ENCODE data around the gene TBXT.
"Not testable (repeated sequence)": the region's sequence is repeated elsewhere in the genome, so short reads cannot be mapped to it uniquely, and the experiment has no call there.

Gene TBXT

GRCh38 chr6:166197361-166197760 is 29.7 kb upstream of the TBXT start:
- WGBS (ENCODE audit: insufficient coverage, insufficient read length): no CpG with 5 or more reads among the region's 5 CpGs
- Histone ChIP-seq H3K36me3 (ENCODE audit: control insufficient read depth, insufficient read depth, low read length) (no peaks in the 10 kb centered on the region), H3K9me3 (ENCODE audit: control insufficient read depth, insufficient read depth, low read length) (no peaks in the 10 kb centered on the region), H3K27me3 (ENCODE audit: control insufficient read depth, insufficient read depth, low read length) (peaks cover 5% of the 10 kb centered on the region; the same call in 1 of the 2 replicates), H3K4me3 (ENCODE audit: low read length) (no peak overlapping the region), H3K27ac (ENCODE audit: low read length) (no peak overlapping the region), H3K4me1 (ENCODE audit: control insufficient read depth, insufficient read depth, low read length) (peaks cover 3% of the 10 kb centered on the region; the same call in 1 of the 2 replicates)
- DNase-seq (ENCODE audit: low read depth, low spot score): no peak

- H3K9me3 ChIP-seq (ENCODE audit: control insufficient read depth, insufficient read depth, low read length): no peaks in the 10 kb centered on the region
- no peak for DNase-seq (ENCODE audit: low read depth, low spot score)
- no peak overlapping the region for H3K27ac ChIP-seq (ENCODE audit: low read length)
- H3K4me1 ChIP-seq (ENCODE audit: control insufficient read depth, insufficient read depth, low read length): peaks cover 3% of the 10 kb centered on the region
- no peak overlapping the region for H3K4me3 ChIP-seq (ENCODE audit: low read length)
- no CpG with 5 or more reads among the region's 10 CpGs for WGBS (ENCODE audit: insufficient coverage, insufficient read length)
- H3K27me3 ChIP-seq (ENCODE audit: control insufficient read depth, insufficient read depth, low read length): peaks cover 5% of the 10 kb centered on the region; the same call in 1 of the 2 replicates
- no peaks in the 10 kb centered on the region for H3K36me3 ChIP-seq (ENCODE audit: control insufficient read depth, insufficient read depth, low read length)
Observed at GRCh38 chr6:166195860-166196238, 28.2 kb upstream of the TBXT start.

GRCh38 chr6:166194914-166195859 is 27.5 kb upstream of the TBXT start:
- no peak overlapping the region for H3K4me3 ChIP-seq (ENCODE audit: low read length)
- no CpG with 5 or more reads among the region's 13 CpGs for WGBS (ENCODE audit: insufficient coverage, insufficient read length)

GRCh38 chr6:166192557-166192956 is 24.9 kb upstream of the TBXT start:
- Histone ChIP-seq H3K27ac (ENCODE audit: low read length) (no peak overlapping the region), H3K27me3 (ENCODE audit: control insufficient read depth, insufficient read depth, low read length) (peaks cover 5% of the 10 kb centered on the region; the same call in 1 of the 2 replicates), H3K4me3 (ENCODE audit: low read length) (no peak overlapping the region), H3K36me3 (ENCODE audit: control insufficient read depth, insufficient read depth, low read length) (no peaks in the 10 kb centered on the region), H3K9me3 (ENCODE audit: control insufficient read depth, insufficient read depth, low read length) (no peaks in the 10 kb centered on the region), H3K4me1 (ENCODE audit: control insufficient read depth, insufficient read depth, low read length) (peaks cover 3% of the 10 kb centered on the region)
- no CpG with 5 or more reads among the region's 5 CpGs for WGBS (ENCODE audit: insufficient coverage, insufficient read length)
- DNase-seq (ENCODE audit: low read depth, low spot score): no peak

More at GRCh38 chr6:166194914-166195859, 27.5 kb upstream of the TBXT start:
- no peak overlapping the region for H3K27ac ChIP-seq (ENCODE audit: low read length)
- peaks cover 3% of the 10 kb centered on the region for H3K4me1 ChIP-seq (ENCODE audit: control insufficient read depth, insufficient read depth, low read length)
- peaks cover 5% of the 10 kb centered on the region; the same call in 1 of the 2 replicates for H3K27me3 ChIP-seq (ENCODE audit: control insufficient read depth, insufficient read depth, low read length)
- no peaks in the 10 kb centered on the region for H3K9me3 ChIP-seq (ENCODE audit: control insufficient read depth, insufficient read depth, low read length)
- H3K36me3 ChIP-seq (ENCODE audit: control insufficient read depth, insufficient read depth, low read length): no peaks in the 10 kb centered on the region
- DNase-seq (ENCODE audit: low read depth, low spot score): no peak

DNA sequence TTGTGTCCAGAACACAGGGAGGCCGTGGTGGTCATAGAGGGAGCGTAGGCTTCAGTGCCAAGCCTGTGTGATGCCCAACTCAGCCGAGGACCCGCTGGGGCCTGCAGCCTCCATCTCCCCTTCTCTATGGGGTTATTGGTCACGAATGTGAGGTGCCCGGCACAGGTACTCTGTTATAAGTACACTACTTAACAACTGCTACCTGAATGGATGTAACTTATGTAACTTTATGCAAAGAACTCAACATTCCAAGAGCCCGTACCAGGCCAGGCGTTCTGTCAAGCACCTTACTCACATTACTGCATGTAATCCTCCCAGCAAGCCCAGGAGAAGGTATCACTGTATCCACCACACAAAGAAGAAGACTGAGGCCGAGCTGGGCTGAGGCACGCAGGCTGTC is 24.5 kb upstream of the TBXT start:
- Histone ChIP-seq H3K36me3 (ENCODE audit: control insufficient read depth, insufficient read depth, low read length) (no peaks in the 10 kb centered on the region), H3K27ac (ENCODE audit: low read length) (no peak overlapping the region), H3K27me3 (ENCODE audit: control insufficient read depth, insufficient read depth, low read length) (peaks cover 5% of the 10 kb centered on the region; the same call in 1 of the 2 replicates), H3K9me3 (ENCODE audit: control insufficient read depth, insufficient read depth, low read length) (no peaks in the 10 kb centered on the region), H3K4me1 (ENCODE audit: control insufficient read depth, insufficient read depth, low read length) (peaks cover under 1% of the 10 kb centered on the region), H3K4me3 (ENCODE audit: low read length) (no peak overlapping the region)
- no CpG with 5 or more reads among the region's 10 CpGs for WGBS (ENCODE audit: insufficient coverage, insufficient read length)
- DNase-seq (ENCODE audit: low read depth, low spot score): no peak

DNA sequence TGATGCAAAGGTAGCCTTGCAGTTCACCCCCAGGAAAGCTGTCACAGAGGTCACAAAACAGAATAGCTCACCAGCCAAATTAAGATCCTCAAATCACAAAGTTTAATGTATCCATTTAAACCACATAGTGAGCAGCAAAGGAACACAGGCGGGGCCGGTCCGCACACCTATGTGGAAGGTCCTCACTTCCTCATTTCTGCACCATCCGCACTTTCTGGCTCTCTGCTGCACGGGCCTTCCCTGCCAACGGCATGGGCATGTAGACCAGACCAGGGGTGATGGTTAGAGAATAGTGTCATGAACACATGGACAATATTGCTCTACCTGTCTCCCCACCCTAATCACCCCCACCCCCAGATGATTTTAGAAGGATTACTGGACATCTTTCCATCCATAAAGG is 12.1 kb upstream of the TBXT start:
- no peak for DNase-seq (ENCODE audit: low read depth, low spot score)
- WGBS (ENCODE audit: insufficient coverage, insufficient read length): no CpG with 5 or more reads among the region's 6 CpGs
- no peaks in the 10 kb centered on the region for H3K27me3 ChIP-seq (ENCODE audit: control insufficient read depth, insufficient read depth, low read length)
- no peak overlapping the region for H3K27ac ChIP-seq (ENCODE audit: low read length)
- H3K9me3 ChIP-seq (ENCODE audit: control insufficient read depth, insufficient read depth, low read length): no peaks in the 10 kb centered on the region
- no peak overlapping the region for H3K4me3 ChIP-seq (ENCODE audit: low read length)
- H3K4me1 ChIP-seq (ENCODE audit: control insufficient read depth, insufficient read depth, low read length): no peaks in the 10 kb centered on the region
- no peaks in the 10 kb centered on the region for H3K36me3 ChIP-seq (ENCODE audit: control insufficient read depth, insufficient read depth, low read length)

DNA sequence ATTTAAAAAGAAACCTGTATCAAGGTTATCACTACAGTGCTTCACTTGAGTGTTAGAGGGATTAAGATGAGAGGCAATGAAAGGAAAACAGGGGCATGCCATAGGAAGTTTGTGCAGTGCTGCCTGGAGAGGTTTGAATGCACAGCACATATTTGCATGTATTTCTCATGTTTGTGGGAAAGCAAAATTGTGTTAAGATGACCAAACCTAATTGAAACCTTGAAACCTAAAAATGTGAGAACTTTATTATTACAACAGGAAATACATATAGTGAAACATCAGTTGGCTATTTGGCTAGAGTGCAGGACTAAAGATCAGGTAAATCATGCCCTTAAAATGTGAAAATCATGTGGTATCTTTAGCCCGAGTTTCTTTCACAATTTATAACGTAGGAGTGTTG is 8.5 kb upstream of the TBXT start:
- Histone ChIP-seq H3K9me3 (ENCODE audit: control insufficient read depth, insufficient read depth, low read length) (no peaks in the 10 kb centered on the region), H3K27me3 (ENCODE audit: control insufficient read depth, insufficient read depth, low read length) (peaks cover 19% of the 10 kb centered on the region), H3K4me3 (ENCODE audit: low read length) (no peak overlapping the region), H3K36me3 (ENCODE audit: control insufficient read depth, insufficient read depth, low read length) (no peaks in the 10 kb centered on the region), H3K27ac (ENCODE audit: low read length) (no peak overlapping the region), H3K4me1 (ENCODE audit: control insufficient read depth, insufficient read depth, low read length) (0 out of 2 replicates have a peak, but pooled peaks cover 3% of the 10 kb centered on the region)
- no CpG with 5 or more reads among the region's 2 CpGs for WGBS (ENCODE audit: insufficient coverage, insufficient read length)
- DNase-seq (ENCODE audit: low read depth, low spot score): no peak

DNA sequence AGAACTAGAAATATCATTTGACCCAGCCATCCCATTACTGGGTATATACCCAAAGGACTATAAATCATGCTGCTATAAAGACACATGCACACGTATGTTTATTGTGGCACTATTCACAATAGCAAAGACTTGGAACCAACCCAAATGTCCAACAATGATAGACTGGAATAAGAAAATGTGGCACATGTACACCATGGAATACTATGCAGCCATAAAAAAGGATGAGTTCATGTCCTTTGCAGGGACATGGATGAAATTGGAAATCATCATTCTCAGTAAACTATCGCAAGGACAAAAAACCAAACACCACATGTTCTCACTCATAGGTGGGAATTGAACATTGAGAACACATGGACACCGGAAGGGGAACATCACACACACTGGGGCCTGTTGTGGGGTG is 7.4 kb upstream of the TBXT start:
- H3K4me3 ChIP-seq (ENCODE audit: low read length); H3K9me3 ChIP-seq (ENCODE audit: control insufficient read depth, insufficient read depth, low read length); H3K4me1 ChIP-seq (ENCODE audit: control insufficient read depth, insufficient read depth, low read length); DNase-seq (ENCODE audit: low read depth, low spot score); H3K36me3 ChIP-seq (ENCODE audit: control insufficient read depth, insufficient read depth, low read length); H3K27ac ChIP-seq (ENCODE audit: low read length): not testable (repeated sequence)
- H3K27me3 ChIP-seq (ENCODE audit: control insufficient read depth, insufficient read depth, low read length): peaks cover 28% of the 10 kb centered on the region
- WGBS (ENCODE audit: insufficient coverage, insufficient read length): no CpG with 5 or more reads among the region's 3 CpGs

DNA sequence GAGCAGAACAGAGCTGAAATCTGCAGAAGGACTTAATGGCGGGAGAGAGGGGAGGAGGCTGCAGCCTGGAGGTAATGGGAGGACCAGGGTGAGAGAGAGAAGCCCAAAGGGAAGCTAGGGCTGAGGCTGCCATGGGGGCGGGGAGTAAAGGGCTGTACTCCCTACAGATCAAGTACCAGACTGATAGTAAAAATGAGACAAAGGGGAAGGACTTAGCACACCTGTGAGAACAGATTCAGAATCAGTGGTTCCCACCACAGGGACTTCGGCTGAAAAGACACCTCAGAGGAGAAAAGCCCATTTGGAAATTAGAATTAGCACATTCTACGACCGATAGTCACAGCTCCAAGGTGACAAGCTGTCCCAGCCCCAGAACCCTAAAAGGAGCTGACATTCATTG is 6.4 kb upstream of the TBXT start:
- no CpG with 5 or more reads among the region's 5 CpGs for WGBS (ENCODE audit: insufficient coverage, insufficient read length)
- no peak for DNase-seq (ENCODE audit: low read depth, low spot score)
- Histone ChIP-seq H3K4me1 (ENCODE audit: control insufficient read depth, insufficient read depth, low read length) (0 out of 2 replicates have a peak, but pooled peaks cover 3% of the 10 kb centered on the region), H3K27me3 (ENCODE audit: control insufficient read depth, insufficient read depth, low read length) (peaks cover 38% of the 10 kb centered on the region), H3K4me3 (ENCODE audit: low read length) (no peak overlapping the region), H3K36me3 (ENCODE audit: control insufficient read depth, insufficient read depth, low read length) (no peaks in the 10 kb centered on the region), H3K9me3 (ENCODE audit: control insufficient read depth, insufficient read depth, low read length) (no peaks in the 10 kb centered on the region), H3K27ac (ENCODE audit: low read length) (no peak overlapping the region)

DNA sequence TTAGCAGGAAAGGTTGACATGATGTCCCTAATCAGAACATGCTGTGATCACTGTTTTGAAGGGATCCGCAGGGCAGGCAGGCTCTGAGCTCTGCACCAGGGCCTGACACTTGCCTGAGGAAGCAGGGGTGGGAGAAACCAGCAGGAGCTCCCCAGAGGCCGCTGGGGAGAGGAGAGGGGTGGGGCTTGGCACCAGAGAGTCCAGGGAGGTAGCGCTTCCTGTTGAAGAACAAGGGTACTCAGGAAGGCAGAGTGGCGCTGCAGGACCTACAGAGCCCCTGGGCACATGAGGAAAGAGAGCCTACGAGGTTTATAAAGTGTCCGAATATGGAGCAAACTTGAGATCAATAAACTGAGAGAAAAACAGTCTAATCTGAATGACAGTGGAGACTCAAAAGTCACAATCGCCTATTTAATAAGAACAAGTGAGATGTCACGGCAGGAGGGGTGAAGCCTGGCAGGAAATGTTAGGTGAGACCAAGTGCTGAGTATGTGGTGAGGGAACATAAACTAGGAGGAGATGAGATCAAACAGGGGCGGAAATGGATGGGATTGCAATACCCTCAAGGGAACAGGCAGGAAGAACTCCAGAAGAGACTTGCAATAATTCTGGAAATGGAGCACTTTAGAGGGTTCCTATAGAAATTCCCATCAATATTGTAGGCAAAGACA is 5.8 kb upstream of the TBXT start:
- Histone ChIP-seq H3K27ac (ENCODE audit: low read length) (no peak overlapping the region), H3K36me3 (ENCODE audit: control insufficient read depth, insufficient read depth, low read length) (no peaks in the 10 kb centered on the region), H3K4me1 (ENCODE audit: control insufficient read depth, insufficient read depth, low read length) (0 out of 2 replicates have a peak, but pooled peaks cover 3% of the 10 kb centered on the region), H3K4me3 (ENCODE audit: low read length) (no peak overlapping the region), H3K9me3 (ENCODE audit: control insufficient read depth, insufficient read depth, low read length) (no peaks in the 10 kb centered on the region), H3K27me3 (ENCODE audit: control insufficient read depth, insufficient read depth, low read length) (peaks cover 45% of the 10 kb centered on the region)
- WGBS (ENCODE audit: insufficient coverage, insufficient read length): no CpG with 5 or more reads among the region's 9 CpGs
- no peak for DNase-seq (ENCODE audit: low read depth, low spot score)
